GM12878 (cell line): ENCODE data around the gene MANEAL. TPM values are rescaled to one million over a fixed set of nuclear protein-coding genes. Genes with fewer than 3 reads are reported as not detected.

ENCODE experiments used
- ATAC-seq: fragments of 200-7000 bp; cut with Tn5 transposase; 3 replicates; pipeline ENCODE4 v1.9.1; 2020; ENCODE audit warnings: mild to moderate bottlenecking, moderate library complexity
- BruUV-seq: library from RNA; stranded (reverse); fragments of 400-500 nt; replicated peaks from 2 replicates; lab custom pipeline; 2021; lab: Mats Ljungman, UMichigan
- CTCF ChIA-PET: fragments of 300-600 bp; sonication (Branson Sonifier 250); formaldehyde crosslinking; extraction: SDS; loops from one replicate; lab custom pipeline; 2021; ENCODE audit warnings: inconsistent platforms; lab: Yijun Ruan, JAX
- POLR2A ChIA-PET: fragments of 350-600 bp; formaldehyde crosslinking; extraction: SDS; loops from one replicate; lab custom pipeline; 2021; ENCODE audit warnings: inconsistent platforms; lab: Charles Lee
- RAD21 ChIA-PET: fragments of 300-600 bp; sonication (Branson Sonifier 250); formaldehyde crosslinking; loops from one replicate; lab custom pipeline; 2023; ENCODE audit warnings: antibody characterized with exemption; ENCODE audit not compliant: unreplicated experiment; lab: Charles Lee
- SMC1A ChIA-PET: fragments of 300-600 bp; sonication (Branson Sonifier 250); formaldehyde crosslinking; loops from one replicate; lab custom pipeline; 2023; ENCODE audit not compliant: unreplicated experiment, uncharacterized antibody; lab: Charles Lee
- DNase-seq: peaks from one replicate; pipeline ENCODE4 v3.0.0-alpha.2; 2011; ENCODE audit warnings: low read depth, low spot score
- FAIRE-seq: peaks from 3 replicates; lab custom pipeline; 2011; peaks lifted over from hg19 to GRCh38; lab: Jason Lieb, UNC
- H2AFZ ChIP-seq: 2 replicates; pipeline ENCODE4 v1.6.0; 2011; ENCODE audit warnings: low read depth, low read length, control low read depth; ENCODE audit not compliant: control insufficient read depth
- H3K27ac ChIP-seq: 2 replicates; pipeline ENCODE4 v1.5.1; 2011; ENCODE audit warnings: control low read depth; ENCODE audit not compliant: control insufficient read depth, insufficient read depth
- H3K27me3 ChIP-seq, 2 experiments: replicated peaks in 1 of 2; 2 replicates each; pipeline versions ENCODE4 v1.6.0 to v1.6.1; 2011; ENCODE audit warnings: low read length in 1 of 2; ENCODE audit not compliant: control insufficient read depth in 2 of 2, insufficient read depth in 2 of 2
- H3K36me3 ChIP-seq, 2 experiments: 2 replicates each; pipeline ENCODE4 v1.5.1; 2011; ENCODE audit warnings: low read length in 1 of 2; ENCODE audit not compliant: control insufficient read depth in 2 of 2, insufficient read depth in 2 of 2
- H3K4me1 ChIP-seq: 2 replicates; pipeline ENCODE4 v1.6.1; 2011; ENCODE audit warnings: mild to moderate bottlenecking, low read length, moderate library complexity, mixed read lengths; ENCODE audit not compliant: control insufficient read depth, insufficient read depth
- H3K4me2 ChIP-seq: 2 replicates; pipeline ENCODE4 v1.6.0; 2011; ENCODE audit warnings: control low read depth; ENCODE audit not compliant: control insufficient read depth, insufficient read depth
- H3K4me3 ChIP-seq: fragments of 200-600 bp; sonication (generic); 2 replicates; pipeline ENCODE4 v1.5.1; 2016
- H3K79me2 ChIP-seq: 2 replicates; pipeline ENCODE4 v1.6.0; 2011; ENCODE audit warnings: low read length; ENCODE audit not compliant: control insufficient read depth, insufficient read depth
- H3K9ac ChIP-seq: 2 replicates; pipeline ENCODE4 v1.8.0; 2011; ENCODE audit warnings: low read length, control low read depth, mixed read lengths; ENCODE audit not compliant: control insufficient read depth, insufficient read depth
- H3K9me3 ChIP-seq: replicated peaks from 3 replicates; pipeline ENCODE4 v1.5.1; 2011; ENCODE audit warnings: mild to moderate bottlenecking, low read length; ENCODE audit not compliant: control insufficient read depth, insufficient read depth
- H4K20me1 ChIP-seq: 2 replicates; pipeline ENCODE4 v1.6.0; 2011; ENCODE audit not compliant: control insufficient read depth, insufficient read depth
- HSF1 ChIP-seq: fragments of 150-350 bp; IDR thresholded peaks from 2 replicates; pipeline ENCODE4 v1.6.1; 2014; ENCODE audit warnings: mild to moderate bottlenecking, low read depth, low read length
- IKZF1 ChIP-seq: fragments of 450-650 bp; conservative IDR thresholded peaks from 2 replicates; pipeline ENCODE4 v1.6.1; 2017; ENCODE audit warnings: antibody characterized with exemption, mild to moderate bottlenecking
- KLF5 ChIP-seq: fragments of 450-650 bp; IDR thresholded peaks from 2 replicates; pipeline ENCODE4 v1.6.1; 2014; ENCODE audit warnings: mild to moderate bottlenecking; ENCODE audit not compliant: partially characterized antibody
- LARP7 ChIP-seq: fragments of 450-650 bp; IDR thresholded peaks from 2 replicates; pipeline ENCODE4 v1.6.1; 2017; ENCODE audit warnings: mild to moderate bottlenecking
- NFYB ChIP-seq: IDR thresholded peaks from 2 replicates; pipeline ENCODE4 v1.6.1; 2011; ENCODE audit warnings: low read depth, mild to moderate bottlenecking, low read length, improper control_type of control experiment, moderate library complexity; ENCODE audit not compliant: insufficient read depth
- RB1 ChIP-seq: fragments of 450-650 bp; formaldehyde crosslinking; IDR thresholded peaks from 2 replicates; pipeline ENCODE4 v1.6.1; 2017; ENCODE audit warnings: mild to moderate bottlenecking, borderline replicate concordance
- SUZ12 ChIP-seq: fragments of 200-600 bp; sonication (generic); IDR thresholded peaks from one replicate; pipeline ENCODE4 v1.6.1; 2018; ENCODE audit warnings: antibody characterized with exemption, mild to moderate bottlenecking; ENCODE audit not compliant: unreplicated experiment
- WRNIP1 ChIP-seq: IDR thresholded peaks from 2 replicates; pipeline ENCODE4 v1.6.1; 2011; ENCODE audit warnings: low read depth, low read length, improper control_type of control experiment, borderline replicate concordance
- ZBTB40 ChIP-seq: fragments of 450-650 bp; IDR thresholded peaks from 2 replicates; pipeline ENCODE4 v1.6.1; 2016; ENCODE audit warnings: mild to moderate bottlenecking, moderate library complexity, borderline replicate concordance
- ZNF622 ChIP-seq: fragments of 450-650 bp; IDR thresholded peaks from 2 replicates; pipeline ENCODE4 v1.6.1; 2017; ENCODE audit warnings: mild to moderate bottlenecking, inconsistent platforms
- WGBS: methylation state at CpG from one replicate; pipeline ENCODE4 v1.1.6; 2016; ENCODE audit warnings: low lambda C conversion rate; ENCODE audit not compliant: insufficient replicate concordance, insufficient coverage; ENCODE audit errors: missing lambda C conversion rate; 5-methylcytosine and 5-hydroxymethylcytosine counted together
- in situ Hi-C: fragments of 300-500 bp; cut with MboI; formaldehyde crosslinking; loops from 9 replicates; pipeline ENCODE4 v1.14.3; 2018; ENCODE audit warnings: mixed read lengths
- intact Hi-C: fragments of 100-400 bp; cut with micrococcal nuclease; formaldehyde crosslinking; loops from one replicate; pipeline ENCODE4 v1.14.2; 2022; ENCODE audit not compliant: unreplicated experiment
- polyA plus RNA-seq, 11 experiments: library from polyadenylated mRNA; depleted of rRNA in 4 of 11; unstranded in 6 of 11; stranded (reverse) in 5 of 11; fragments of >200 nt; fragmentation: Nextera tagmentation in 4 of 11; fragmentation: Illumina TruSeq in 1 of 11; extraction: Ambion mirVana in 4 of 11; extraction: Trizol in 1 of 11; gene quantifications; 1 replicate in 1 of 11; 2 replicates in 10 of 11; pipeline versions ENCODE4 v1.2.1 to v1.2.3, GENCODE V29; 2011 to 2016; ENCODE audit warnings: inconsistent platforms in 2 of 11, missing spikeins in 2 of 11, low read depth in 1 of 11
- total RNA-seq, 4 experiments: library from RNA; depleted of rRNA in 3 of 4; stranded (reverse); fragments of >200 nt in 3 of 4; fragmentation: Illumina TruSeq in 1 of 4; extraction: Trizol in 1 of 4; gene quantifications; 2 replicates each; pipeline versions ENCODE4 v1.2.1 to v1.2.3, GENCODE V29; 2013 to 2021
- TF ChIP-seq, protein P1 (sequence below): IDR thresholded peaks from 2 replicates; pipeline ENCODE4 v1.6.1; 2012; ENCODE audit warnings: low read depth, low read length, improper control_type of control experiment
- TF ChIP-seq, protein P2 (sequence below): IDR thresholded peaks from 2 replicates; pipeline ENCODE4 v1.6.1; 2012; ENCODE audit warnings: improper control_type of control experiment, low read depth, low read length; ENCODE audit not compliant: insufficient replicate concordance

Gene MANEAL
- total and polyA plus RNA-seq, 10 of the 15 experiments (the other 5 are each of a cell fraction or from before 2014, with no cell fraction given): 0.83 to 11.1 (median 5.7) TPM

DNA sequence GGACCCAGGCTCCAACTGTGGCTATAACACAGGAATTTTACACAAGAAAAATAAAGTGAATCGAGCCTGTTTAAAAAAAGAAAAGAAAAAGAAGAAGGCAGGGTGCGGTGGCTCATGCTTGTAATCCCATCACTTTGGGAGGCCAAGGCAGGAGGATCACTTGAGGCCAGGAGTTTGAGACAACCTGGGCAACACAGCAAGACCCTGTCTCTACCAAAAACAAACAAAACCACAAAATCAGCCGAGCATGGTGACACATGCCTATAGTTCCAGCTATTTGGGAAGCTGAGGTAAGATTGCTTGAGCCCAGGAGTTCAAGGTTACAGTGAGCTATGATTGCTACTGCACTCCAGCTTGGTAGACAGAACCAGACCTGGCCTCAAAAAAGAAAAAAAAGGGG, 48.0 kb downstream of the MANEAL start:
- Histone ChIP-seq H4K20me1 (no peaks in the 10 kb centered on the region), H3K27ac (no peak overlapping the region), H3K9me3 (no peaks in the 10 kb centered on the region), H3K4me1 (no peaks in the 10 kb centered on the region; the same call in none of the 2 replicates), H3K79me2 (peaks cover 17% of the 10 kb centered on the region), H3K4me3 (no peak overlapping the region), H3K4me2 (no peak overlapping the region), H3K36me3 (peaks cover 11 to 13% of the 10 kb centered on the region in 2 experiments), H3K27me3 (no peaks in the 10 kb centered on the region), H3K9ac (no peak overlapping the region), H2AFZ (no peak overlapping the region)
- ChIA-PET RAD21 (no interaction called here), SMC1A (interaction anchor here (2.4 kb wide), 1 partner anchor 17 kb away, joined by 7 read pairs; the partner anchor contains the start of gene MTF1), CTCF (interaction anchor here (0.6 to 1.2 kb wide), 3 partner anchors 19 to 327 kb away, joined by 3 to 8 read pairs (median 3); partner anchors contain the start of gene MEAF6), POLR2A (interaction anchor here (1.3 kb wide), 1 partner anchor 9 kb away, joined by 3 read pairs; no protein-coding TSS in a partner anchor)
- no peak for FAIRE-seq
- 80% methylated on average over 3 of the region's 3 CpGs for WGBS
- ATAC-seq: no peak
- BruUV-seq: no TSS peak
- in situ Hi-C loops (no loop called here), intact Hi-C loops (no loop called here)
- DNase-seq: no peak
- TF ChIP-seq ZBTB40 (no peak), NFYB (no peak), LARP7 (no peak), ZNF622 (no peak), WRNIP1 (no peak), KLF5 (no peak), RB1 (no peak), IKZF1 (no peak), HSF1 (no peak), SUZ12 (no peak)
- TF ChIP-seq, protein P1, sequence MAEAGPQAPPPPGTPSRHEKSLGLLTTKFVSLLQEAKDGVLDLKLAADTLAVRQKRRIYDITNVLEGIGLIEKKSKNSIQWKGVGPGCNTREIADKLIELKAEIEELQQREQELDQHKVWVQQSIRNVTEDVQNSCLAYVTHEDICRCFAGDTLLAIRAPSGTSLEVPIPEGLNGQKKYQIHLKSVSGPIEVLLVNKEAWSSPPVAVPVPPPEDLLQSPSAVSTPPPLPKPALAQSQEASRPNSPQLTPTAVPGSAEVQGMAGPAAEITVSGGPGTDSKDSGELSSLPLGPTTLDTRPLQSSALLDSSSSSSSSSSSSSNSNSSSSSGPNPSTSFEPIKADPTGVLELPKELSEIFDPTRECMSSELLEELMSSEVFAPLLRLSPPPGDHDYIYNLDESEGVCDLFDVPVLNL: no peak
- TF ChIP-seq, protein P2, sequence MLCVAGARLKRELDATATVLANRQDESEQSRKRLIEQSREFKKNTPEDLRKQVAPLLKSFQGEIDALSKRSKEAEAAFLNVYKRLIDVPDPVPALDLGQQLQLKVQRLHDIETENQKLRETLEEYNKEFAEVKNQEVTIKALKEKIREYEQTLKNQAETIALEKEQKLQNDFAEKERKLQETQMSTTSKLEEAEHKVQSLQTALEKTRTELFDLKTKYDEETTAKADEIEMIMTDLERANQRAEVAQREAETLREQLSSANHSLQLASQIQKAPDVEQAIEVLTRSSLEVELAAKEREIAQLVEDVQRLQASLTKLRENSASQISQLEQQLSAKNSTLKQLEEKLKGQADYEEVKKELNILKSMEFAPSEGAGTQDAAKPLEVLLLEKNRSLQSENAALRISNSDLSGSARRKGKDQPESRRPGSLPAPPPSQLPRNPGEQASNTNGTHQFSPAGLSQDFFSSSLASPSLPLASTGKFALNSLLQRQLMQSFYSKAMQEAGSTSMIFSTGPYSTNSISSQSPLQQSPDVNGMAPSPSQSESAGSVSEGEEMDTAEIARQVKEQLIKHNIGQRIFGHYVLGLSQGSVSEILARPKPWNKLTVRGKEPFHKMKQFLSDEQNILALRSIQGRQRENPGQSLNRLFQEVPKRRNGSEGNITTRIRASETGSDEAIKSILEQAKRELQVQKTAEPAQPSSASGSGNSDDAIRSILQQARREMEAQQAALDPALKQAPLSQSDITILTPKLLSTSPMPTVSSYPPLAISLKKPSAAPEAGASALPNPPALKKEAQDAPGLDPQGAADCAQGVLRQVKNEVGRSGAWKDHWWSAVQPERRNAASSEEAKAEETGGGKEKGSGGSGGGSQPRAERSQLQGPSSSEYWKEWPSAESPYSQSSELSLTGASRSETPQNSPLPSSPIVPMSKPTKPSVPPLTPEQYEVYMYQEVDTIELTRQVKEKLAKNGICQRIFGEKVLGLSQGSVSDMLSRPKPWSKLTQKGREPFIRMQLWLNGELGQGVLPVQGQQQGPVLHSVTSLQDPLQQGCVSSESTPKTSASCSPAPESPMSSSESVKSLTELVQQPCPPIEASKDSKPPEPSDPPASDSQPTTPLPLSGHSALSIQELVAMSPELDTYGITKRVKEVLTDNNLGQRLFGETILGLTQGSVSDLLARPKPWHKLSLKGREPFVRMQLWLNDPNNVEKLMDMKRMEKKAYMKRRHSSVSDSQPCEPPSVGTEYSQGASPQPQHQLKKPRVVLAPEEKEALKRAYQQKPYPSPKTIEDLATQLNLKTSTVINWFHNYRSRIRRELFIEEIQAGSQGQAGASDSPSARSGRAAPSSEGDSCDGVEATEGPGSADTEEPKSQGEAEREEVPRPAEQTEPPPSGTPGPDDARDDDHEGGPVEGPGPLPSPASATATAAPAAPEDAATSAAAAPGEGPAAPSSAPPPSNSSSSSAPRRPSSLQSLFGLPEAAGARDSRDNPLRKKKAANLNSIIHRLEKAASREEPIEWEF: no peak
